ENCODE results near the gene HLA-E.

HLA-E gene

DNA sequence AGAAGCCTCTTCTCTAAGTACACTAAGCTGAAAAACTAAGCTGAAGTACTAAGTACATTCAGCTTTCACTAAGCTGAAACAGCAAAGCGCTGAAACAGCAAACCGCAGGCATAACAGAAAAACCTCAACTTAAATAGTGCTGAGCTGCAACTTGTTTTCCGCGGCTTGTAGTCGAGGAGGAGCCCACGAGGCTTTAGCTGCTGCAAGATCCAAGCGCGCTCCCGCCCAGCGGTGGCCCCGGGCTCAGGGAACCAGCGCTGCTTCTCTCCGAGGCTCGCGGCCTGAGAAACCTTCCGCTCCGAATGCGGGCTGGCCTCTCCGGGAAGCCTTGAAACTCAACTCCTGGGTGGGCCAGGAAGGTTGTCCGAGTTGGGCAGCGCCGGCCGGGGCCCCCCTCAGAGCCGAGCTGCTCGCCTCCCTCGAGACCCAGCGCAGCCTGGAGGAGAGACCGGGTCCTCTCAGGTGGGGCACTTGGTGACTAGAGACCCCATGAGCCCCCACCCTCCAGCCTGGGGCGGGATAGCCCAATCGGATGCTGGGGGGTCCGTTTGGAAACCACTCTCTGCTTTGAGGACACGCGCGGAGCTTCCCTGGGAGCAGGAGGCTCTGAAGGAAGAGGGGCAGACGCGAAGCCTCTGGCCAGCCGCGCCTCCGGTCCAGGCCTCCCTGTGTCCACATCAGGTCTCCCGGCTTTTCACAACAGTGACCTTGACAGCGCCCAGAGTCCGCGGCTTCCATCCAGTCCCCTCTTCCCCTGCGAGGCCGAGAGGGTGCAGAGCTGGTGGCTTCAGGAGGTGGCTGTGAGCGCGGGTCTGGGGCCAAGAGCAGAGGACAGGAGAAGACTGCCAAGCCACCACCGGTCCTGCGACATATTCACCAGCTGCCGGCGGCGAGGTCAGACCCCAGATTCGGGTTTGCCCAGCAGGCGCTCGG is 38.1 kb upstream of the HLA-E start:
- peak; percentile 40 for ATAC-seq
- TF ChIP-seq, protein P1, sequence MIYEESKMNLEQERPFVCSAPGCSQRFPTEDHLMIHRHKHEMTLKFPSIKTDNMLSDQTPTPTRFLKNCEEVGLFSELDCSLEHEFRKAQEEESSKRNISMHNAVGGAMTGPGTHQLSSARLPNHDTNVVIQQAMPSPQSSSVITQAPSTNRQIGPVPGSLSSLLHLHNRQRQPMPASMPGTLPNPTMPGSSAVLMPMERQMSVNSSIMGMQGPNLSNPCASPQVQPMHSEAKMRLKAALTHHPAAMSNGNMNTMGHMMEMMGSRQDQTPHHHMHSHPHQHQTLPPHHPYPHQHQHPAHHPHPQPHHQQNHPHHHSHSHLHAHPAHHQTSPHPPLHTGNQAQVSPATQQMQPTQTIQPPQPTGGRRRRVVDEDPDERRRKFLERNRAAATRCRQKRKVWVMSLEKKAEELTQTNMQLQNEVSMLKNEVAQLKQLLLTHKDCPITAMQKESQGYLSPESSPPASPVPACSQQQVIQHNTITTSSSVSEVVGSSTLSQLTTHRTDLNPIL (CRISPR knock-in tag; IDR thresholded peaks at IDR 0.05; ENCODE audit: low read depth), result no peak

DNA sequence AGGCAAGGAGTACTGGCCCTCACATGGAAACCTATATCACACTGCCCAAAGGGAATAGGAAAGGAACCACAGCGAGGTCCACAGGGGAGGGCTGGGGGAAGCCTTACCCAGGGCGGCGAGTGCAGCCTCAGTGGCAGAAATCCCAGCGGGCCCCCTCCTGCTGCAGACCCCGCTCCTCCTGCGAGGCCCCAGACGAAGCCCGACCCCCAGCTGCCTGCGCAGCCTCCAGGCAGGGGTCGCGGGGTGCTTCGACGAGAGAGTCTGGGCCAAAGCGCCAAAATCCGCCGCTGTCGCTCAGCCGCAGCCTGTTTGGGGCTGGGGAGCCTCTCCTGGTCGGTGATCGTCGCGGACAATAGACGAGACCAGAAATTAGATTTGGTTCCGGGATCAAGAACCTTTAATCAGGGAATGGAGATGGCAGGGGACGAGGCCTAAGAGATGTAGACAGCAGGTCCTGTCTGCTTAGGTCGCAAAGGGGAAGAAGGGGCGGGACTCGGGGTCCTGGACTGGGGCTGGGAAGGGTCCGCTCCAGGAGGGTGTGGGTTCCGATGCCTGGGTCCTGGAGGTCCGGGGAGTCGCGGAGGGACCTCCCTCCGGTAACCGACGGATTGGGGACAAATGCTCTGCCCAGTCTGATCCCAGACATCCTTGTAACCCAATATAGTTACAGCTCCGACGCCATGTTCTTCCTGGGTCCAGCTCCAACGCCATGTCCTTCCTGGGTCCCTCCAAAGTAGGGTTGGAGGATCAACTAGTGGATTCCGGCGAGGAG is 36.4 kb upstream of the HLA-E start:
- TF ChIP-seq ARNTL (CRISPR knock-in tag; IDR thresholded peaks at IDR 0.05; ENCODE audit: borderline replicate concordance, low read depth), result no peak
- no peak for TF ChIP-seq TCF4 (CRISPR knock-in tag; IDR thresholded peaks at IDR 0.05; ENCODE audit: borderline replicate concordance)
- TF ChIP-seq CSDC2 (CRISPR knock-in tag; IDR thresholded peaks at IDR 0.05), result no peak
- no peak for TF ChIP-seq ISL1 (CRISPR knock-in tag; IDR thresholded peaks at IDR 0.05)
- no peak for TF ChIP-seq ZNF565 (CRISPR knock-in tag; conservative IDR thresholded peaks at IDR 0.05; ENCODE audit: low read depth)
- TF ChIP-seq, protein P2, sequence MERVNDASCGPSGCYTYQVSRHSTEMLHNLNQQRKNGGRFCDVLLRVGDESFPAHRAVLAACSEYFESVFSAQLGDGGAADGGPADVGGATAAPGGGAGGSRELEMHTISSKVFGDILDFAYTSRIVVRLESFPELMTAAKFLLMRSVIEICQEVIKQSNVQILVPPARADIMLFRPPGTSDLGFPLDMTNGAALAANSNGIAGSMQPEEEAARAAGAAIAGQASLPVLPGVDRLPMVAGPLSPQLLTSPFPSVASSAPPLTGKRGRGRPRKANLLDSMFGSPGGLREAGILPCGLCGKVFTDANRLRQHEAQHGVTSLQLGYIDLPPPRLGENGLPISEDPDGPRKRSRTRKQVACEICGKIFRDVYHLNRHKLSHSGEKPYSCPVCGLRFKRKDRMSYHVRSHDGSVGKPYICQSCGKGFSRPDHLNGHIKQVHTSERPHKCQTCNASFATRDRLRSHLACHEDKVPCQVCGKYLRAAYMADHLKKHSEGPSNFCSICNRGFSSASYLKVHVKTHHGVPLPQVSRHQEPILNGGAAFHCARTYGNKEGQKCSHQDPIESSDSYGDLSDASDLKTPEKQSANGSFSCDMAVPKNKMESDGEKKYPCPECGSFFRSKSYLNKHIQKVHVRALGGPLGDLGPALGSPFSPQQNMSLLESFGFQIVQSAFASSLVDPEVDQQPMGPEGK (CRISPR knock-in tag; IDR thresholded peaks at IDR 0.05; ENCODE audit: borderline replicate concordance), result no peak
- TF ChIP-seq, protein P3, sequence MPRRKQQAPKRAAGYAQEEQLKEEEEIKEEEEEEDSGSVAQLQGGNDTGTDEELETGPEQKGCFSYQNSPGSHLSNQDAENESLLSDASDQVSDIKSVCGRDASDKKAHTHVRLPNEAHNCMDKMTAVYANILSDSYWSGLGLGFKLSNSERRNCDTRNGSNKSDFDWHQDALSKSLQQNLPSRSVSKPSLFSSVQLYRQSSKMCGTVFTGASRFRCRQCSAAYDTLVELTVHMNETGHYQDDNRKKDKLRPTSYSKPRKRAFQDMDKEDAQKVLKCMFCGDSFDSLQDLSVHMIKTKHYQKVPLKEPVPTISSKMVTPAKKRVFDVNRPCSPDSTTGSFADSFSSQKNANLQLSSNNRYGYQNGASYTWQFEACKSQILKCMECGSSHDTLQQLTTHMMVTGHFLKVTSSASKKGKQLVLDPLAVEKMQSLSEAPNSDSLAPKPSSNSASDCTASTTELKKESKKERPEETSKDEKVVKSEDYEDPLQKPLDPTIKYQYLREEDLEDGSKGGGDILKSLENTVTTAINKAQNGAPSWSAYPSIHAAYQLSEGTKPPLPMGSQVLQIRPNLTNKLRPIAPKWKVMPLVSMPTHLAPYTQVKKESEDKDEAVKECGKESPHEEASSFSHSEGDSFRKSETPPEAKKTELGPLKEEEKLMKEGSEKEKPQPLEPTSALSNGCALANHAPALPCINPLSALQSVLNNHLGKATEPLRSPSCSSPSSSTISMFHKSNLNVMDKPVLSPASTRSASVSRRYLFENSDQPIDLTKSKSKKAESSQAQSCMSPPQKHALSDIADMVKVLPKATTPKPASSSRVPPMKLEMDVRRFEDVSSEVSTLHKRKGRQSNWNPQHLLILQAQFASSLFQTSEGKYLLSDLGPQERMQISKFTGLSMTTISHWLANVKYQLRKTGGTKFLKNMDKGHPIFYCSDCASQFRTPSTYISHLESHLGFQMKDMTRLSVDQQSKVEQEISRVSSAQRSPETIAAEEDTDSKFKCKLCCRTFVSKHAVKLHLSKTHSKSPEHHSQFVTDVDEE (CRISPR knock-in tag; IDR thresholded peaks at IDR 0.05), result no peak
- TF ChIP-seq, protein P1 (CRISPR knock-in tag; IDR thresholded peaks at IDR 0.05; ENCODE audit: low read depth), result no peak
- no peak for TF ChIP-seq GLIS3 (CRISPR knock-in tag; IDR thresholded peaks at IDR 0.05)
- TF ChIP-seq ZFP30 (CRISPR knock-in tag; IDR thresholded peaks at IDR 0.05), result no peak
- TF ChIP-seq OSR1 (CRISPR knock-in tag; IDR thresholded peaks at IDR 0.05), result no peak
- TF ChIP-seq, protein P4, sequence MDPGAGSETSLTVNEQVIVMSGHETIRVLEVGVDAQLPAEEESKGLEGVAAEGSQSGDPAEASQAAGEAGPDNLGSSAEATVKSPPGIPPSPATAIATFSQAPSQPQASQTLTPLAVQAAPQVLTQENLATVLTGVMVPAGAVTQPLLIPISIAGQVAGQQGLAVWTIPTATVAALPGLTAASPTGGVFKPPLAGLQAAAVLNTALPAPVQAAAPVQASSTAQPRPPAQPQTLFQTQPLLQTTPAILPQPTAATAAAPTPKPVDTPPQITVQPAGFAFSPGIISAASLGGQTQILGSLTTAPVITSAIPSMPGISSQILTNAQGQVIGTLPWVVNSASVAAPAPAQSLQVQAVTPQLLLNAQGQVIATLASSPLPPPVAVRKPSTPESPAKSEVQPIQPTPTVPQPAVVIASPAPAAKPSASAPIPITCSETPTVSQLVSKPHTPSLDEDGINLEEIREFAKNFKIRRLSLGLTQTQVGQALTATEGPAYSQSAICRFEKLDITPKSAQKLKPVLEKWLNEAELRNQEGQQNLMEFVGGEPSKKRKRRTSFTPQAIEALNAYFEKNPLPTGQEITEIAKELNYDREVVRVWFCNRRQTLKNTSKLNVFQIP (CRISPR knock-in tag; IDR thresholded peaks at IDR 0.05; ENCODE audit: borderline replicate concordance, low read depth), result no peak
- no peak for TF ChIP-seq SNAI2 (CRISPR knock-in tag; IDR thresholded peaks at IDR 0.05)
- TF ChIP-seq ZNF70 (CRISPR knock-in tag; IDR thresholded peaks at IDR 0.05), result no peak
- ATAC-seq, result no peak

DNA sequence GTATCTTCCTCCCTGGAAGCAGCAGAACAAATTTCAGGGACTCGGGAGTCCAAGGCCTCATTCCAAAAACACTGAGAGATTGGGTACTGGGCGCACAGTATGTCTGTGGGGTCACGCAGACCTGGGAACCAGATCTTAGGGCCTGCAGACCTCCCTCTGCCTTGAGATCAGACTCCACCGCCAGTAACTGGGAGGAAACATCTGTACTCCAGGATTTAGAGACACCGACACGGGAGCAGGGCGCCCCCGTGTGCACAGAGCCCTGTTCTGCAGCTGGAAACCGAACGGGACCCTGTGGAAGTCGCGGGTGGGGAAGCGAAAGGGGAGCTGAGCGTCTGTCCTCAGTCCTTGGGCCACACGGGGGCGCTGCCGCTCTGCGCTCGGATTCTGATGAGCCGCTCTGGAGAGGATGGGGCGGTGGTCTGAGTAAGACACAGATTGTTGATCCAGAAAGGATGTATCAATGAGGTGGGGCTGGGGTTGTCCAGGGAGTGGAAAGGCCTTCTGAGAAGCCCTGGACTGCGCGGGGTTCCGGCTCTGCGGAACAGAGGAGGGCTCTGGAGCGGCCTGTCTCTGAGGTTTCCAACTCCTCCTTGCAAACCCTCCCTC is 35.7 kb upstream of the HLA-E start:
- peak; percentile 92 for ATAC-seq
- TF ChIP-seq BACH2 (CRISPR knock-in tag; IDR thresholded peaks at IDR 0.05; ENCODE audit: borderline replicate concordance), result no peak
- no peak for TF ChIP-seq RARB (CRISPR knock-in tag; IDR thresholded peaks at IDR 0.05)
- no peak for TF ChIP-seq SNAI2 (CRISPR knock-in tag; IDR thresholded peaks at IDR 0.05)
- no peak for TF ChIP-seq CSDC2 (CRISPR knock-in tag; IDR thresholded peaks at IDR 0.05)
- TF ChIP-seq, protein P3 (CRISPR knock-in tag; IDR thresholded peaks at IDR 0.05), result no peak
- no peak for TF ChIP-seq TCF4 (CRISPR knock-in tag; IDR thresholded peaks at IDR 0.05; ENCODE audit: borderline replicate concordance)
- no peak for TF ChIP-seq ZNF8 (CRISPR knock-in tag; IDR thresholded peaks at IDR 0.05)
- TF ChIP-seq, protein P2 (CRISPR knock-in tag; IDR thresholded peaks at IDR 0.05; ENCODE audit: borderline replicate concordance), result no peak
- no peak for TF ChIP-seq OSR1 (CRISPR knock-in tag; IDR thresholded peaks at IDR 0.05)
- TF ChIP-seq ZC3H10 (CRISPR knock-in tag; IDR thresholded peaks at IDR 0.05), result no peak

All from SK-N-SH treated with all-trans-retinoic acid at 6 μM for 48 hours (cell line).